HFFc6 (cell line): Measurements from ENCODE around the gene WHRN. TPM values are rescaled to one million over a fixed set of nuclear protein-coding genes. Genes with fewer than 3 reads are reported as not detected.

Experiments used
- DNase-seq: peaks from one replicate; pipeline ENCODE4 v3.0.0-alpha.2; 2018
- H3K27ac Mint-ChIP-seq: 2 replicates; pipeline ENCODE4 v1.8.0; 2020; ENCODE audit warnings: mild to moderate bottlenecking, mixed read lengths
- H3K27me3 Mint-ChIP-seq: 2 replicates; pipeline ENCODE4 v1.8.0; 2021; ENCODE audit warnings: mild to moderate bottlenecking, moderate library complexity, mixed read lengths; ENCODE audit not compliant: insufficient read depth
- H3K36me3 Mint-ChIP-seq: 2 replicates; pipeline ENCODE4 v1.8.0; 2021; ENCODE audit warnings: low read depth, mixed read lengths
- H3K4me1 Mint-ChIP-seq: 2 replicates; pipeline ENCODE4 v1.8.0; 2020; ENCODE audit warnings: low read depth, mixed read lengths
- H3K4me3 Mint-ChIP-seq: 2 replicates; pipeline ENCODE4 v1.8.0; 2020; ENCODE audit warnings: mild to moderate bottlenecking, moderate library complexity, mixed read lengths
- H3K9me3 Mint-ChIP-seq: 2 replicates; pipeline ENCODE4 v1.8.0; 2020; ENCODE audit warnings: mild to moderate bottlenecking, mixed read lengths
- CTCF ChIP-seq: fragments of 200-600 bp; sonication (generic); IDR thresholded peaks from 2 replicates; pipeline ENCODE4 v1.5.0; 2021; ENCODE audit warnings: antibody characterized with exemption, mild to moderate bottlenecking
- total RNA-seq, 6 experiments: library from RNA; stranded (reverse); fragmentation: NEBNext Ultra II Directional; extraction: Animal tissue kit (Norgen Biotek cat#: 25700); gene quantifications; 2 replicates in 1 of 6; 3 replicates in 5 of 6; pipeline ENCODE4 v1.2.3, GENCODE V29; 2021

The WHRN gene
- total RNA-seq, 6 experiments from 2014 or later = 3.0 to 4.8 (median 3.6) TPM

GRCh38 chr9:114412048-114412683 is 93.1 kb downstream of the WHRN start:
- no peaks in the 10 kb centered on the region for H3K36me3 Mint-ChIP-seq
- H3K9me3 Mint-ChIP-seq = no peaks in the 10 kb centered on the region
- no peak for DNase-seq
- H3K27me3 Mint-ChIP-seq = peaks cover 4% of the 10 kb centered on the region
- no peak overlapping the region for H3K27ac Mint-ChIP-seq
- TF ChIP-seq CTCF = no peak
- H3K4me1 Mint-ChIP-seq = peaks cover 36% of the 10 kb centered on the region
- no peak overlapping the region for H3K4me3 Mint-ChIP-seq

- Mint-ChIP-seq H3K27ac (no peak overlapping the region), H3K9me3 (no peaks in the 10 kb centered on the region), H3K4me3 (no peak overlapping the region), H3K36me3 (no peaks in the 10 kb centered on the region), H3K4me1 (peaks cover 30% of the 10 kb centered on the region), H3K27me3 (peaks cover 4% of the 10 kb centered on the region)
- no peak for TF ChIP-seq CTCF
- DNase-seq = no peak
These were observed 93.8 kb downstream of the WHRN start for GRCh38 chr9:114411452-114411851.

GRCh38 chr9:114410910-114411309 is 94.4 kb downstream of the WHRN start:
- Mint-ChIP-seq H3K27ac (no peak overlapping the region), H3K4me1 (peaks cover 30% of the 10 kb centered on the region), H3K9me3 (no peaks in the 10 kb centered on the region), H3K4me3 (no peak overlapping the region), H3K36me3 (no peaks in the 10 kb centered on the region), H3K27me3 (peaks cover 4% of the 10 kb centered on the region)
- DNase-seq = no peak
- TF ChIP-seq CTCF = no peak

GRCh38 chr9:114409842-114410241 is 95.4 kb downstream of the WHRN start:
- TF ChIP-seq CTCF = no peak
- Mint-ChIP-seq H3K4me1 (peaks cover 36% of the 10 kb centered on the region), H3K36me3 (no peaks in the 10 kb centered on the region), H3K27me3 (peaks cover 3% of the 10 kb centered on the region), H3K27ac (peak overlapping the region; percentile 35; the same call in 1 of the 2 replicates), H3K9me3 (no peaks in the 10 kb centered on the region), H3K4me3 (no peak overlapping the region)
- DNase-seq = no peak

- no peak overlapping the region for H3K4me3 Mint-ChIP-seq
- H3K27me3 Mint-ChIP-seq = peaks cover 3% of the 10 kb centered on the region
- no peaks in the 10 kb centered on the region for H3K36me3 Mint-ChIP-seq
- DNase-seq = peak; percentile 90
- H3K4me1 Mint-ChIP-seq = peaks cover 35% of the 10 kb centered on the region
- H3K27ac Mint-ChIP-seq = peak overlapping the region; percentile 35
- H3K9me3 Mint-ChIP-seq = no peaks in the 10 kb centered on the region
- no peak for TF ChIP-seq CTCF
These were observed 96.0 kb downstream of the WHRN start for GRCh38 chr9:114409103-114409780.
